Esophagus muscularis mucosa (tissue), 4 donors: Measurements from ENCODE around the gene IL1R2. TPM values are rescaled to one million over a fixed set of nuclear protein-coding genes. Genes with fewer than 3 reads are reported as not detected.
A peak's percentile ranks its signal among the peaks of the same experiment; 100 is the strongest.

Experiments used
- DNase-seq: peaks from one replicate; pipeline ENCODE4 v3.0.0-alpha.2; 2017; ENCODE audit errors: extremely low spot score
- H3K27ac ChIP-seq, 4 donors: fragments of 200-600 bp; sonication (generic); replicated peaks in 1 of 4; 1 replicate in 3 of 4; 2 replicates in 1 of 4; pipeline ENCODE4 v1.5.1; 2016 to 2019; ENCODE audit warnings: mild to moderate bottlenecking in 1 of 4
- H3K27me3 ChIP-seq, 4 donors: fragments of 200-600 bp; sonication (generic); one replicate each; pipeline versions ENCODE4 v1.5.1 to v1.6.0; 2016 to 2019
- H3K36me3 ChIP-seq, 4 donors: fragments of 200-600 bp; sonication (generic); one replicate each; pipeline ENCODE4 v1.5.1; 2016 to 2019
- H3K4me1 ChIP-seq, 4 donors: fragments of 200-600 bp; sonication (generic); one replicate each; pipeline ENCODE4 v1.5.1; 2016 to 2019
- H3K4me3 ChIP-seq, 4 donors: fragments of 200-600 bp; sonication (generic); 1 replicate in 2 of 4; 2 replicates in 2 of 4; pipeline ENCODE4 v1.5.1; 2016 to 2019; ENCODE audit warnings: mild to moderate bottlenecking in 4 of 4, moderate library complexity in 1 of 4
- H3K9me3 ChIP-seq, 4 donors: fragments of 200-600 bp; sonication (generic); 1 replicate in 3 of 4; 2 replicates in 1 of 4; pipeline ENCODE4 v1.5.1; 2016 to 2019
- CTCF ChIP-seq, 3 experiments: fragments of 200-600 bp in 2 of 3; fragments of 450-650 bp in 1 of 3; sonication (generic) in 2 of 3; IDR thresholded peaks; one replicate each; pipeline ENCODE4 v1.5.1; 2017 to 2019; ENCODE audit warnings: antibody characterized with exemption in 3 of 3, mild to moderate bottlenecking in 2 of 3, moderate library complexity in 1 of 3
- EP300 ChIP-seq: sonication (generic); formaldehyde crosslinking; IDR thresholded peaks from one replicate; pipeline ENCODE4 v1.6.1; 2017; ENCODE audit warnings: antibody characterized with exemption
- POLR2A ChIP-seq: fragments of 450-650 bp; IDR thresholded peaks from one replicate; pipeline ENCODE4 v1.6.1; 2017; ENCODE audit warnings: antibody characterized with exemption, moderate library complexity, mild to moderate bottlenecking, low read depth
- POLR2AphosphoS5 ChIP-seq, 2 donors: sonication (generic); formaldehyde crosslinking; IDR thresholded peaks; one replicate each; pipeline ENCODE4 v1.6.1; 2017; ENCODE audit warnings: antibody characterized with exemption in 2 of 2
- WGBS: methylation state at CpG from one replicate; pipeline ENCODE4 v1.1.5; 2018; 5-methylcytosine and 5-hydroxymethylcytosine counted together
- intact Hi-C: fragments of 100-400 bp; cut with DNase I; formaldehyde crosslinking; loops from one replicate; pipeline ENCODE4 v1.15.1; 2023
- total RNA-seq, 4 donors: library from RNA; depleted of rRNA; stranded (reverse); fragments of >200 nt; gene quantifications; one replicate each; pipeline versions ENCODE4 v1.1.0 to v1.2.1, GENCODE V29; 2016

IL1R2 gene
- total RNA-seq, 4 donors from 2014 or later, result 2.5 to 56.2 (median 6.4) TPM

DNA sequence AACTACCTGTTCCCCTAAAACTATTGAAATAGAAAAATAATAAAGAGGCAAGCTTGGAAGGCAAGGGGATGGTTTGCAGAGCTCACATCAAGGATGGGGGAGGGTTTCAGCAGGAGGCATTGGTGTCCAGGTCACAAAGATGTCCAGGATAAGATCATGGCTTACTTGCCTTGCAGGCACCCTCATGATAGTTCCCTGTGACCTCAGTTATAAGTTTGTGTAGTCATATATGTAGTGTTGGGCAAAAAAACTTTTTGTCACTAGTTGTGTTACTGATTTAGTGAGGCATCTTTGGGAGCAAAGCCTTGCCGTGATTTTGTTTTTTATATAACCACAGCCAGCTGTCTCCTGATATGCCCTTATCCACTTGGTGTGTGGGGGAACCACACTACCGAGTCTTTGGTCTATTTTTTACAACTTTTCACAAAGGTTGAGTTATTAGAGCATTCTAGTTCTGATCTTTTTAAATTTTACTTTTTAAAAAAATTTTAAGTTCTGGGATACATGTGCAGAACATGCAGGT lies 53.3 kb downstream of the IL1R2 start:
- H3K4me1 ChIP-seq, result peaks cover 21 to 51% (median 30%) of the 10 kb centered on the region in 4 donors
- no peak for DNase-seq
- TF ChIP-seq POLR2AphosphoS5 (IDR thresholded peaks at IDR 0.05) (no peak), CTCF (IDR thresholded peaks at IDR 0.05) (no peak)
- H3K27ac ChIP-seq, result no peak overlapping the region
- intact Hi-C loops, result no loop called here
- no peak overlapping the region for H3K4me3 ChIP-seq
- H3K9me3 ChIP-seq, result no peaks in the 10 kb centered on the region
- 93% methylated on average over 2 of the region's 2 CpGs for WGBS
- H3K27me3 ChIP-seq, result no peaks in the 10 kb centered on the region
- H3K36me3 ChIP-seq, result no peaks in the 10 kb centered on the region

GRCh38 chr2:102045697-102046096 lies 53.9 kb downstream of the IL1R2 start:
- intact Hi-C loops, result no loop called here
- DNase-seq, result no peak
- Histone ChIP-seq H3K9me3 (no peaks in the 10 kb centered on the region), H3K4me3 (no peak overlapping the region), H3K36me3 (no peaks in the 10 kb centered on the region), H3K27ac (peak overlapping the region; percentile 44 to 75 (median 53)), H3K4me1 (peaks cover 28 to 52% (median 37%) of the 10 kb centered on the region in 4 donors), H3K27me3 (no peaks in the 10 kb centered on the region)
- WGBS, result 88% methylated on average over 5 of the region's 6 CpGs
- TF ChIP-seq POLR2A, result no peak
- no peak for TF ChIP-seq CTCF (IDR thresholded peaks at IDR 0.05)
- TF ChIP-seq EP300, result no peak
- no peak for TF ChIP-seq POLR2AphosphoS5 (IDR thresholded peaks at IDR 0.05)

DNA sequence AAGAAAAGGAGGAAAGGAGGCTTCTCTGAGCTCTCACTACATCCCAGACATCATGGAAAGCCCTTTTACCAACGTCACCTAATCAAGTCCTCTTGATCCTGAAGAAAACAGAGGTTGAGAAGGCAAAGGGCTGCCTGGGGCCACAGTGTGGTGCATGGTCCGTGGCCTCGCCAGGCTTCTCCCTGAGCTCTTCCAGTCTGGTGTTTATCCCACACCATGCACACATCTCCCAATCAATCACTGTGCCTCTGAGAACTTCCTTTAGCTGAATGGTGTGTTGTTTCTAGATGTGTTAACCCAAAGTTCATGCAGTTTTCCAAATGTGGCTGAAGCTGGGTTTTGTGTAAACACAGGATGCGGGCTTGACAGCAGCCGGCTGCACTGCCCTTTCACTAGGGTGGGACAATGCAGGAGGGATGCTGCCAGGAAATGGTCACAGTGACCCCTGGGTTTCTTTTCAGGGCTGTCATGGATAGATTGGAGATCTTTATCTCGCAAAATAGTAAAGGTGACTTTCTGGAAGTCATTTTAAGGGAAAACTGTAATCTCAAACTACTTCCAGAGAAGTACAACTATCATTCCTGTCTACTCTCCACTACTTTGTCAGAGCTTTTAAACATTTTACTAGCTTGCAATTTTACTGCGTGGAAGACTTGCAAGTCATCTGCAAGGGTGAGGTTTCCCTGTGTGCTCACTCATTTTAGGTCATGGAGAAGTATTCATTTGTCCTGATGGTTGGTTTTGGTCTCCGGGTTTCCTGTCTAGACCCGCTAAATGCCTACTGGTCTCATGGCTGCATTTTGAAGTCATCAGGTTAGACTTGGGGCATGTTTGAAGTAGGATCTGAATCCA lies 54.6 kb downstream of the IL1R2 start:
- H3K27ac ChIP-seq, result peak overlapping the region; percentile 44 to 75 (median 53)
- no peak for TF ChIP-seq EP300
- TF ChIP-seq CTCF (IDR thresholded peaks at IDR 0.05), result no peak
- peak; percentile 24 to 53 for TF ChIP-seq POLR2AphosphoS5 (IDR thresholded peaks at IDR 0.05)
- no peak for TF ChIP-seq POLR2A

DNA sequence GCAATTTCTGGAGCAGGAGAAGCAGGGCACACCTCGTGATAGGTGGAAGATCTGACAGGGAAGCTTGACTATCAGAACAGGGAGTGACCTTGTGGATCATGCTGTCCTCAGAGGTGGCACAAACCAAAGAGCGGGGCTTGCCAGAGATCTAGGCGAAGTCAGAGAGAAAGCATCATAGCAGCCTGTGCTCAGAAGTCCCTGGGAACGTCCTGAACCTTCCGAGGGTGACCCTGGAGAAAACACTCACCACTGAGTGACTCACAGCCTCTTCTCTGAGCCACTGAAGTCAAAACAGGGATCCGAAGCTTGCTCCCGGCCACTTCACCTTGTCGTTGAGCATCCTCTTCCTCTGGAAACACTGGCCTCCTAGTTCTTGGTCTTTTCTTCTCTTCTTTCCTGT lies 56.7 kb downstream of the IL1R2 start:
- Histone ChIP-seq H3K4me3 (no peak overlapping the region), H3K4me1 (peaks cover 50 to 70% (median 60%) of the 10 kb centered on the region in 4 donors), H3K27me3 (no peaks in the 10 kb centered on the region), H3K9me3 (no peaks in the 10 kb centered on the region), H3K27ac (peak overlapping the region; percentile 79 to 92 (median 81)), H3K36me3 (no peaks in the 10 kb centered on the region)
- intact Hi-C loops, result no loop called here
- WGBS, result 70% methylated on average over 8 of the region's 8 CpGs
- DNase-seq, result no peak
- TF ChIP-seq EP300 (peak; percentile 26), CTCF (IDR thresholded peaks at IDR 0.05) (no peak), POLR2A (no peak), POLR2AphosphoS5 (IDR thresholded peaks at IDR 0.05) (peak; percentile 63 to 65)

More for the DNA sequence above, 54.6 kb downstream of the IL1R2 start:
- no peaks in the 10 kb centered on the region for H3K27me3 ChIP-seq
- intact Hi-C loops, result no loop called here
- no peak overlapping the region for H3K4me3 ChIP-seq
- 60% methylated on average over 9 of the region's 9 CpGs for WGBS
- no peaks in the 10 kb centered on the region for H3K36me3 ChIP-seq
- H3K4me1 ChIP-seq, result peaks cover 35 to 54% (median 44%) of the 10 kb centered on the region in 4 donors
- DNase-seq, result no peak
- H3K9me3 ChIP-seq, result no peaks in the 10 kb centered on the region
